ENCODE results near the gene NFKBIE. TPM values are rescaled to one million over a fixed set of nuclear protein-coding genes. Genes with fewer than 3 reads are reported as not detected.

Gene NFKBIE
- polyA plus RNA-seq, 1 donor (not counting 4 experiments of a cell fraction or from before 2014, with no cell fraction given): 7.3 TPM

DNA sequence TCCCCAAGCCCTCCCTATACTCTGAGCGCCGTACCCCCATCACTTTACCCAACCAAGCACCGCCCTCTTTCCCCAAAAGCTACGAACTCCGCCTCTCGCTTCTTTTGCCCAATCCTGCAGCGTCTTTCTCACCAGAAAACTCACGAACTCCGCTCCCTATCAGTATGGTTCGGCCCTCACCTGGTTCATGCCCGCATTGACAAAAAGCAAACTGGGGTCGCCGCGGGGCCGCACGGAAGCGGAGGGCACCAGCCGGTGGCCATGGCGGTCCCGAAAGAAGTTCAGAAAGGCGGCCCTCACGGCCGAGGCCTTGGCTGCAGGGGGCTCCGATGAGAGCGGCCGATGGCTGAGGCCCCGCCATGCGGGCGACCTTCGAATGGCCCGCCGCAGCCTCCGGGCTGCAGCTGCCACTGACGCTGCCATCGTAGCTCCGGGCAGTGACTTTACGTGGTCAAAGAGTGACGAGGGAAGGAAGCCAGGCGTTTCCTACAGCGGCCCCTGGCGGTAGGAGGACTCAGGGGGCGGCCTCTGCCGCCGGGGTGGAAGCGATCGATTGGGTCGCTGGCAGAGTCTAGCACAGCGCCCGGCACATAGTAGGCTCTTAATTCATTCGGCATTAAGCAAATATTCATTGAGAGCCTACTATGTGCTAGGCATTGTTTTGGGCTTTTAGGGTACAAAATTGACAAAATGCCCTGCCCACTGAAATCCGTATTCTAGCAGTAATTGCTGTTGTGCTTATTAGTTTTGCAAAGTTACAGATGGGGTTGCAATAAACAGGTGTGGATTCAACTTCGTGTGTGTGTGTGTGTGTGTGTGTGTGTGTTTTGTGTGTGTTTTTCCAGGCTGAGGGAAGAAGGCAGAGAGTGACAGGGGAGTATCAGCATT, 47.8 kb upstream of the NFKBIE start, which contains the start of gene AARS2:
Gene AARS2 (minus strand): TSS at position 447 of the 888 bp plus-strand sequence. CDS start 24 bp downstream, at position 423.
- TF ChIP-seq EZH2 (IDR thresholded peaks at IDR 0.05; ENCODE audit: low read length) (no peak), CTCF (optimal IDR thresholded peaks at IDR 0.05 in 1 of 3, IDR thresholded peaks at IDR 0.05 in 1 of 3, conservative IDR thresholded peaks at IDR 0.05 in 1 of 3; ENCODE audit: extremely low read depth in 1 of 3, insufficient read depth in 2 of 3, low read length in 3 of 3) (peak; percentile 94 to 99 (median 96))
- Histone ChIP-seq H3K4me1 (ENCODE audit: control insufficient read depth, extremely low read depth, insufficient read depth, low read length) (peaks cover 19% of the 10 kb centered on the region), H3K79me2 (ENCODE audit: control insufficient read depth, insufficient read depth, low read length) (peaks cover 12% of the 10 kb centered on the region), H3K9me1 (ENCODE audit: control insufficient read depth, extremely low read depth, insufficient read depth, low read length) (no peaks in the 10 kb centered on the region), H3K4me3 (ENCODE audit: control insufficient read depth in 2 of 3, extremely low read depth in 1 of 3, insufficient read depth in 2 of 3, low read depth in 1 of 3, low read length in 3 of 3) (peak within 1 kb of the TSS; percentile 88 to 96 (median 93)), H2AFZ (ENCODE audit: control insufficient read depth, low read length) (peak within 1 kb of the TSS; percentile 91), H3K9me3 (ENCODE audit: control insufficient read depth, low read depth, low read length) (no peaks in the 10 kb centered on the region), H4K20me1 (ENCODE audit: control insufficient read depth, extremely low read depth, insufficient read depth, low read length) (no peaks in the 10 kb centered on the region), H3K9ac (ENCODE audit: control insufficient read depth, extremely low read depth, insufficient read depth, low read length) (peak within 1 kb of the TSS; percentile 87), H3K36me3 (ENCODE audit: control insufficient read depth in 2 of 2, extremely low read depth in 1 of 2, insufficient read depth in 2 of 2, low read length in 2 of 2) (peaks cover 9 to 23% of the 10 kb centered on the region in 2 experiments), H3K27me3 (ENCODE audit: control insufficient read depth, extremely low read depth, insufficient read depth, low read length) (no peaks in the 10 kb centered on the region), H3K4me2 (ENCODE audit: control insufficient read depth, extremely low read depth, insufficient read depth, low read depth, low read length) (peak within 1 kb of the TSS; percentile 83), H3K27ac (ENCODE audit: control insufficient read depth, insufficient read depth, low read length) (peak within 1 kb of the TSS; percentile 69)
- FAIRE-seq: peak; percentile 67
- DNase-seq (ENCODE audit: low read depth, low spot score): peak; percentile 32
- dilution Hi-C loops (cut with MboI; ENCODE audit: extremely low pct_ligation_motif_present, low sequenced_read_pairs): no loop called here

DNA sequence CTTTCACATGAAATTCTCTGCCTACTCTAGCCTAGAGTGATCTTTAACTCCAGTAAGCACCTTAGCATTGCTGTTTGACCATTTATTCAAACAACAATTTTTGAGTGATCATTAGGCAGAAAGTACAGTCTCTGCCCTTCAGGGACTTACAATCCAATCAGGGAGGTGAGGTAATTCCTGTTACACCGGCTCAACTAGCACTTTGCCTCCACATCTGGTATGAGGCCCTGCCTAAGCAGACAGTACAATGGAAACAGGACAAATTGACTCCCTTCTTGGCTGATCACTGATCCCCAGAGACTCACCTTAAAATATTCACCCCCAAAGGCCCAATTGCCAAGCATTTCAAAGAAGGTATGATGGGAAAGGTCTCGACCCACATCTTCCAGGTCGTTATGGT, 46.4 kb upstream of the NFKBIE start:
- H3K4me3 ChIP-seq (ENCODE audit: control insufficient read depth in 2 of 3, extremely low read depth in 1 of 3, insufficient read depth in 2 of 3, low read depth in 1 of 3, low read length in 3 of 3): peak overlapping the region in 1 of 3 experiments; percentile 88
- peaks cover 19% of the 10 kb centered on the region for H3K4me1 ChIP-seq (ENCODE audit: control insufficient read depth, extremely low read depth, insufficient read depth, low read length)
- no peak for TF ChIP-seq EZH2 (IDR thresholded peaks at IDR 0.05; ENCODE audit: low read length)
- no peak for TF ChIP-seq CTCF (optimal IDR thresholded peaks at IDR 0.05 in 1 of 3, IDR thresholded peaks at IDR 0.05 in 1 of 3, conservative IDR thresholded peaks at IDR 0.05 in 1 of 3; ENCODE audit: extremely low read depth in 1 of 3, insufficient read depth in 2 of 3, low read length in 3 of 3)
- H2AFZ ChIP-seq (ENCODE audit: control insufficient read depth, low read length): no peak overlapping the region
- H3K27me3 ChIP-seq (ENCODE audit: control insufficient read depth, extremely low read depth, insufficient read depth, low read length): no peaks in the 10 kb centered on the region
- H3K9me1 ChIP-seq (ENCODE audit: control insufficient read depth, extremely low read depth, insufficient read depth, low read length): no peaks in the 10 kb centered on the region
- H3K36me3 ChIP-seq (ENCODE audit: control insufficient read depth in 2 of 2, extremely low read depth in 1 of 2, insufficient read depth in 2 of 2, low read length in 2 of 2): peaks cover 13 to 27% of the 10 kb centered on the region in 2 experiments
- dilution Hi-C loops (cut with MboI; ENCODE audit: extremely low pct_ligation_motif_present, low sequenced_read_pairs): no loop called here
- FAIRE-seq: no peak
- H3K9me3 ChIP-seq (ENCODE audit: control insufficient read depth, low read depth, low read length): no peaks in the 10 kb centered on the region
- peaks cover 12% of the 10 kb centered on the region for H3K79me2 ChIP-seq (ENCODE audit: control insufficient read depth, insufficient read depth, low read length)
- H3K27ac ChIP-seq (ENCODE audit: control insufficient read depth, insufficient read depth, low read length): no peak overlapping the region
- H4K20me1 ChIP-seq (ENCODE audit: control insufficient read depth, extremely low read depth, insufficient read depth, low read length): no peaks in the 10 kb centered on the region
- no peak overlapping the region for H3K9ac ChIP-seq (ENCODE audit: control insufficient read depth, extremely low read depth, insufficient read depth, low read length)
- peak overlapping the region; percentile 83 for H3K4me2 ChIP-seq (ENCODE audit: control insufficient read depth, extremely low read depth, insufficient read depth, low read depth, low read length)
- DNase-seq (ENCODE audit: low read depth, low spot score): no peak
